ENCODE measurements around the gene SYT17.

SYT17 gene

GRCh38 chr16:19316846-19317245 lies 148.8 kb downstream of the SYT17 start:
- no peak for TF ChIP-seq ZNF274 (IDR thresholded peaks at IDR 0.05; ENCODE audit: low read depth, low read length)
- H3K4me3 ChIP-seq (ENCODE audit: low read length) = no peak overlapping the region
